Astrocyte of the hippocampus (primary cell): Measurements from ENCODE around the gene PHACTR1.

ENCODE experiments used
- DNase-seq: peaks from one replicate; pipeline ENCODE4 v3.0.0; 2011; ENCODE audit warnings: low read depth, low spot score

Gene PHACTR1

GRCh38 chr6:13068586-13069210 is 352.1 kb downstream of the PHACTR1 start:
- no peak for DNase-seq

GRCh38 chr6:13071550-13072345 is 355.2 kb downstream of the PHACTR1 start:
- DNase-seq, result no peak

DNA sequence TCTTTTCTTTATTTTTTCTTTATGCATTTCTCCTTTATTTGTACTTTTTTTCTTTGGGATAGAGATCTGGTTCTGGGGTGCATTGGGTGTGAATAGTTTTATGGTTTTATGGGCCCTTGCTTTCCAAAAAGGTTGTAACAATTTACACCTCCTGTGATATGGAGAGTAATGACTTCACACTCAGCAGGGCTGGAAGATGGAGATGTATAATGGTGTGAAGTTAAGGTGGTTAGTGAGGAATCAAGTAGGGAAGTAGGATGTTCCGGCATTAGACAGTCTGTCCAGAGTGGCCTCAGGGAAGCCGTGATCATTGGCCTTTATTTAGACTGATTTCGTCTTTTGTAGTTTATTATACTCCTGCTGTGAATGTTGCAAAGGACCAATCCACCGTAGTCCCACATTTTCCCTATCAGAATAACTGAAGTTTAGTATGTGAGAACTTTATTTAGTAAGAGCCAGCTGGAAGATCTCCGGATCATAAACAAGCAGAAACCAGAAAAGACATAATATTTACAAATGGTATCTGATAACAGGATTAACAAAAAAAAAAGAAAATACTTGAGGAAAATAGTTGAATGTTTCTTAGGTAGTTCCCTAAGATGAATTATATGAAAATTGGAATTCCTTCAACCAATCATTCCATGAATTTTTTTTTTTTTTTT is 356.2 kb downstream of the PHACTR1 start:
- DNase-seq, result no peak

- DNase-seq, result no peak
These were observed 358.0 kb downstream of the PHACTR1 start for GRCh38 chr6:13074415-13075140.

DNA sequence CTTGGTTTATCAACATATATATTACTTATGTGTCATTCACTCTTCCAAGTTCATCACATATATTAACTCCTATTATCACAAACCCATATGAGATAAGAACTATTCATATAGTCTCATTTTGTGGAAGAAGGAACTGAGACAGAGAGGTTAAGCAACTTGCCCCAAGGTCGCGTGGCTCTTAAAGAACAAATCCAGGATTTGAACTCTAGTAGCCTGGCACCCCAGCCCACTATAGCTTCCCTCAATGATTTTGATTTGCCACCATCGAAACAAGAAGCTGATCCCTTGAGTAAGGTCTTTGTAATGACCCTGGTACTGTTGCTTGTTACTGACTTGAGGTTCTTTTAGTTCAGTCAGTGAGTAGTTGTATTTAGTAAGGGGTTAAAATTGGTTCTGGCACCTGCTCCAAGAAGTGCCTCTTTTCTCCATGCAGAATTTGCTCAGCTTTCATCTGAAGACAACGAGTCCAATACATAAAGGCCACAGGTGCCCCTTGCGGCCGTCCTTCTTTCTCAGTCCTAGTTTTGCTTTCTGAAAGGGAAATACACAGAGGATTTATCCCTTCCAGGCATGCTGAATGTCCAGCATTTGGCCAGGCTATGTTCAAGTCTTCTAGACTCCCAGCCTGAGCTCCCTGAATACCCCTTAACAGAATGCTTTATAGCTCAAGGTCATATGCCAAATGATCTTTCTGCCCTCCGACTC is 358.7 kb downstream of the PHACTR1 start:
- DNase-seq, result no peak

GRCh38 chr6:13076575-13076974 is 360.0 kb downstream of the PHACTR1 start:
- DNase-seq, result no peak

- DNase-seq, result no peak
These were observed 360.6 kb downstream of the PHACTR1 start for GRCh38 chr6:13077117-13077516.

- DNase-seq, result peak; percentile 35
These were observed 362.6 kb downstream of the PHACTR1 start for GRCh38 chr6:13079096-13079723.

DNA sequence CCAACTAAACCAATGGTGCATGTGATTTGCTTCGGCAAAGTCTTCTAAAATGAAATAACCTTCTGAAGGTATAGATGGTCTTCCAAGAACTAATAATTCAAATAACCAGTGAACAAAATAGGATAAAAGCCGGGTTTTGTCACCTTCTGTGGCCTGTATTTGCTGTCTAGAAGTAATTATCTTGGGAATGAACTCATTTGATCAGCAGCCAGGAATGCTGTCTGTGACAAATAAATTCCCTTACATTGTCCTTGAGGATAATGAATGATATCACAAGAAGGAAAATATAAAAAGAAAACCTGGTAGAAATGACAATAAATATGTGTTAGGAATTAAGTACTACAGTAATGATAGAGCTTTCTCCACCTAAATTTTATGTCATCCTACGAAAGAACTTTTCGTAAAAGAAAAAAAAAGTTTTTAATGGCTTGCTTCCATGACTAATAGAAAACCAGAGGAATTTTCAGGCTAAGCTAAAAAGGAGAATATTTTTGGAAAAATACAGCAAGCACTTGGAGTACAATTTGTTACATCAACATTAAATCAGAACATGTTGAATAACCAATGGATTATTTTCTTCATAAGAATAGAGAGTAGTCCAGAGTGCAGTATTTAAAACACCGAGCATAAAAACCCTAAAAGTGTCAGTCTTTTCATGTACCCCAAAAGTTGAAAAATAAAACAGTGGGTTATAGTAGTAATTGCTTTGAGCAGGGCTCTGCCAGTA is 364.1 kb downstream of the PHACTR1 start:
- DNase-seq, result peak; percentile 23

GRCh38 chr6:13081189-13081563 is 364.6 kb downstream of the PHACTR1 start:
- DNase-seq, result no peak

GRCh38 chr6:13089296-13089994 is 372.9 kb downstream of the PHACTR1 start:
- no peak for DNase-seq

DNA sequence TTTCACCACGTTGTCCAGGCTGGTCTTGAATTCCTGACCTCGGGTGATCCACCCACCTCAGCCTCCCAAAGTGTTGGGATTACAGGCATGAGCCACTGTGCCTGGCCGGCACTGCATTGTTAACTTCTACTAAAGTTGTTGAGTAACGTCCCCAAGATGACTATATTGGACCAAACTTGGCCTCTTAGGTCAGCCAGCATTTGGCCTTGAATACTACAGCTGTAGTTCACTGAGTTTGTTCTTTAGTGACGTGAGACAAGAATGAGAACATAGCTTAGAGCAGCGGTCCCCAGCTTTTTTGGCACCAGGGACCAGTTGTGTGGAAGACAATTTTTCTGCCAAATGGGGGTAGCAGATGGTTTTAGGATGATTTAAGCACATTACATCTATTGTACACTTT is 374.6 kb downstream of the PHACTR1 start:
- DNase-seq, result no peak

GRCh38 chr6:13094781-13095425 is 378.3 kb downstream of the PHACTR1 start:
- DNase-seq, result no peak

GRCh38 chr6:13096084-13096483 is 379.5 kb downstream of the PHACTR1 start:
- DNase-seq, result no peak

GRCh38 chr6:13097454-13097853 is 380.9 kb downstream of the PHACTR1 start:
- DNase-seq, result no peak

GRCh38 chr6:13098006-13098405 is 381.4 kb downstream of the PHACTR1 start:
- no peak for DNase-seq

DNA sequence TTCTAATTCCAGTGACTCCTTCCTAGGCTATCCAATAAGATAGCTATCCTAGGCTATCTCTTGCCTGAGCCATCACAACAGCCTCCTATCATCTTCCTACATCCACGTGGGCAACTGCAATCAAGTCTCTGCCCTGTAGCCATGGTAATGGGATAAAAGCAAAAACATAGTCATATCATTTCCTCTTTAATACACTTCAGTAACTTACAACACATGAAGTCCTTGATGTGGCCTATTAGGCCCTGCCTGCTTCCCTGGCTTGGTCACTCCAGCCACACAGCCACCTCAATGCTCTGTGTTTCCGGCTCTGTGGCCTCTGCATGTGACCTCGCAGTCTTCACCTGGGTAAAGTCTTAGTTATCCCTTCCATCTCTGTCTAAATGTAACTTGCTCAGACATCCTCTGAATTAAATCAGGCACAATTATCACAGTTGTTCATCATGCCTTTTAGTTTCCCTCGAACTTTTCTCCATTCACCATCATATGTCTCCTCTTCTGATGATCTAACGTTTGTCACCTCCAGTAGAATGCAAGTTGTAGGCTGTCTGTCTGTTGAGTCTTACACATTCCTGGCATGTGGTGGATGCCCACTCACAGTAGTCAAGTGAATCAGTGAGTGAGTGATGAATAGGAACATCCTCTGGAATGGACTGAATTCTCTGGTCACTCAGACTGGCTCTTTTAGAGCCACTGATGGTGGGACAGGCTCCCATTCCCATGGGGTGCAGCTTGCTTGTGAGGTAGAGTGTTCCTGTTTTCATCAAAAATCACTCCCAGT is 382.4 kb downstream of the PHACTR1 start:
- DNase-seq, result no peak

DNA sequence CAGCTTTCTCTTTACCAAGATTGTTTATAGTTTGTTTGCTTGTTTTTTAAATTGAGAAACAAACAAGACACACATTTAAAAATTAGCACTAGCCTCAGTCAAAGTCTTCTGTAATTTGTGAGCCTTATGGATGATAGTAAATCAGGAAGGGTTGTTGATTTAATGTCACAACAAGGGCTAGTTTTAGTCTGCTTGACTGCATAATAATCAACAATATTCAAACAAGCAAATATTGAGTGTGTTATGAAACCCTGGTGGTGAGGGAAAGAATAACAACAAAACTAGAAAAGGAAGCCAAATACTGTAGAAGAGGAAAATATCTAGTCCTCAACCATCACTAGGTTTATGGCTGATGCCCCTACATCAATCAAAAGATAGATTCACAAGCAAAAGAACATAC is 383.2 kb downstream of the PHACTR1 start:
- DNase-seq, result no peak
